Activated CD4-positive, alpha-beta T cell treated with anti-CD3 and anti-CD28 coated beads, Interleukin-2, amount 50 U/mL, for 24 hours (primary cell): Measurements from ENCODE around the gene SEC16A.

ENCODE experiments used
- DNase-seq, 2 donors: peaks; one replicate each; pipeline ENCODE4 v3.0.0-alpha.2; 2020; ENCODE audit warnings: low read depth in 1 of 2, low spot score in 1 of 2

Gene SEC16A

GRCh38 chr9:136465500-136466154, 17.2 kb downstream of the SEC16A start:
- DNase-seq, result no peak

- DNase-seq, result no peak
These were observed 18.6 kb downstream of the SEC16A start for GRCh38 chr9:136464241-136464640.

GRCh38 chr9:136463578-136463977, 19.3 kb downstream of the SEC16A start:
- no peak for DNase-seq

GRCh38 chr9:136462664-136463063, 20.2 kb downstream of the SEC16A start:
- no peak for DNase-seq

- no peak for DNase-seq
These were observed 22.0 kb downstream of the SEC16A start for GRCh38 chr9:136460772-136461325.

- no peak for DNase-seq
These were observed 23.4 kb downstream of the SEC16A start for GRCh38 chr9:136459425-136459824.

GRCh38 chr9:136457326-136457725, 25.5 kb downstream of the SEC16A start:
- no peak for DNase-seq

GRCh38 chr9:136456258-136456657, 26.6 kb downstream of the SEC16A start:
- no peak for DNase-seq

- DNase-seq, result no peak
These were observed 27.5 kb downstream of the SEC16A start for GRCh38 chr9:136455043-136456002.

GRCh38 chr9:136454026-136454796, 28.6 kb downstream of the SEC16A start:
- no peak for DNase-seq

GRCh38 chr9:136453326-136453725, 29.5 kb downstream of the SEC16A start:
- DNase-seq, result no peak

GRCh38 chr9:136451221-136451877, 31.5 kb downstream of the SEC16A start:
- no peak for DNase-seq

- no peak for DNase-seq
These were observed 34.2 kb downstream of the SEC16A start for GRCh38 chr9:136448655-136449054.

GRCh38 chr9:136447173-136447778, 35.6 kb downstream of the SEC16A start:
- DNase-seq, result no peak

- DNase-seq, result no peak
These were observed 37.0 kb downstream of the SEC16A start for GRCh38 chr9:136445799-136446198.

GRCh38 chr9:136444102-136444501, 38.7 kb downstream of the SEC16A start:
- no peak for DNase-seq

- no peak for DNase-seq
These were observed 39.2 kb downstream of the SEC16A start for GRCh38 chr9:136443687-136444086.

- no peak for DNase-seq
These were observed 39.8 kb downstream of the SEC16A start for GRCh38 chr9:136443087-136443486.

- no peak for DNase-seq
These were observed 40.6 kb downstream of the SEC16A start for GRCh38 chr9:136442265-136442664.

GRCh38 chr9:136441681-136442245, 41.1 kb downstream of the SEC16A start:
- no peak for DNase-seq
